ENCODE measurements around the gene NR2C2. TPM values are rescaled to one million over a fixed set of nuclear protein-coding genes. Genes with fewer than 3 reads are reported as not detected.

Gene NR2C2
- total and polyA plus RNA-seq, 10 of the 15 experiments (the other 5 are each of a cell fraction or from before 2014, with no cell fraction given), result 2.7 to 30.3 (median 18.3) TPM

GRCh38 chr3:15097891-15098290 lies 150.5 kb downstream of the NR2C2 start (continued):
- TF ChIP-seq BCL3 (IDR thresholded peaks at IDR 0.05; ENCODE audit: borderline replicate concordance, insufficient read depth, low read depth, low read length, poor library complexity, severe bottlenecking) (no peak), GATAD2B (conservative IDR thresholded peaks at IDR 0.05; ENCODE audit: low read depth) (peak; percentile 54; the same call in 1 of the 2 replicates), ELK1 (IDR thresholded peaks at IDR 0.05; ENCODE audit: low read depth, low read length) (no peak), MTA2 (IDR thresholded peaks at IDR 0.05; ENCODE audit: low read depth) (peak; percentile 55; the same call in 1 of the 2 replicates), BMI1 (IDR thresholded peaks at IDR 0.05; ENCODE audit: borderline replicate concordance) (no peak), STAT3 (IDR thresholded peaks at IDR 0.05; ENCODE audit: low read depth, low read length) (no peak), CREB1 (IDR thresholded peaks at IDR 0.05; ENCODE audit: low read depth) (no peak), PAX5 (IDR thresholded peaks at IDR 0.05; ENCODE audit: borderline replicate concordance, low read depth, low read length) (peak; percentile 65; the same call in 1 of the 2 replicates), SMARCA5 (IDR thresholded peaks at IDR 0.05) (no peak), CUX1 (IDR thresholded peaks at IDR 0.05; ENCODE audit: insufficient replicate concordance, low read depth, low read length) (no peak), FOS (IDR thresholded peaks at IDR 0.05; ENCODE audit: borderline replicate concordance, extremely low read depth, insufficient read length) (no peak), ZBTB33 (IDR thresholded peaks at IDR 0.05) (0 out of 2 replicates have a peak, but pooled peaks have one; percentile 40), MLLT1 (IDR thresholded peaks at IDR 0.05) (peak; percentile 93), NFIC (IDR thresholded peaks at IDR 0.05; ENCODE audit: low read depth, low read length) (peak; percentile 49), CBFB (IDR thresholded peaks at IDR 0.05; ENCODE audit: low read depth) (peak; percentile 63; the same call in 1 of the 2 replicates), IRF4 (IDR thresholded peaks at IDR 0.05; ENCODE audit: low read depth, low read length) (no peak), TBL1XR1 (IDR thresholded peaks at IDR 0.05; ENCODE audit: low read depth, low read length) (no peak), USF1 (IDR thresholded peaks at IDR 0.05; ENCODE audit: borderline replicate concordance, extremely low read length, insufficient read depth, low read depth, low read length) (no peak), CBX3 (IDR thresholded peaks at IDR 0.05; ENCODE audit: borderline replicate concordance, low read depth) (no peak)
